ENCODE results near the gene SIRT3.
A peak's percentile ranks its signal among the peaks of the same experiment; 100 is the strongest.

Gene SIRT3

GRCh38 chr11:213111-213510, 23.0 kb downstream of the SIRT3 start:
- DNase-seq: no peak

- no peak for DNase-seq
Measured at GRCh38 chr11:212150-213100, 23.7 kb downstream of the SIRT3 start.

GRCh38 chr11:211741-212140, 24.4 kb downstream of the SIRT3 start:
- DNase-seq: no peak

- no peak for DNase-seq
Measured at GRCh38 chr11:211295-211694, 24.8 kb downstream of the SIRT3 start.

- DNase-seq: no peak
Measured at GRCh38 chr11:210803-211180, 25.4 kb downstream of the SIRT3 start.

GRCh38 chr11:210122-210802, 25.9 kb downstream of the SIRT3 start:
- DNase-seq: no peak

- no peak for DNase-seq
Measured at GRCh38 chr11:209275-210121, 26.6 kb downstream of the SIRT3 start.

- no peak for DNase-seq
Measured at GRCh38 chr11:208917-209260, 27.3 kb downstream of the SIRT3 start.

- DNase-seq: peak; percentile 57 to 65
Measured at GRCh38 chr11:208181-208916, 27.8 kb downstream of the SIRT3 start.

GRCh38 chr11:207863-208180, 28.3 kb downstream of the SIRT3 start:
- no peak for DNase-seq

GRCh38 chr11:207208-207862, 28.8 kb downstream of the SIRT3 start, which contains the start of the genes BET1L and RIC8A:
TSS of gene BET1L (minus strand) at chr11:207399. CDS start at chr11:207321, 78 bp downstream.
TSS of gene RIC8A (plus strand) at chr11:207708. CDS start at chr11:208855, 1,147 bp downstream.
- peak; percentile 96 to 97 for DNase-seq

- peak; percentile 13 to 17 for DNase-seq
Measured at GRCh38 chr11:206526-207207, 29.5 kb downstream of the SIRT3 start.

GRCh38 chr11:206002-206384, 30.1 kb downstream of the SIRT3 start:
- DNase-seq: no peak

- DNase-seq: no peak
Measured at GRCh38 chr11:205221-206001, 30.7 kb downstream of the SIRT3 start.

GRCh38 chr11:204587-205109, 31.5 kb downstream of the SIRT3 start:
- DNase-seq: no peak

GRCh38 chr11:203945-204586, 32.1 kb downstream of the SIRT3 start:
- DNase-seq: no peak

GRCh38 chr11:203056-203944, 32.8 kb downstream of the SIRT3 start:
- DNase-seq: no peak

GRCh38 chr11:202490-202889, 33.7 kb downstream of the SIRT3 start:
- no peak for DNase-seq

GRCh38 chr11:201966-202365, 34.2 kb downstream of the SIRT3 start:
- DNase-seq: no peak

Data from AML-193 (cell line).